ENCODE data around the gene COL27A1.

The COL27A1 gene

GRCh38 chr9:114308361-114308950 is 153.1 kb downstream of the COL27A1 start:
- no peak for ATAC-seq

GRCh38 chr9:114309096-114309495 is 153.8 kb downstream of the COL27A1 start:
- ATAC-seq: no peak
- TF ChIP-seq ZNF565 (CRISPR knock-in tag; conservative IDR thresholded peaks at IDR 0.05; ENCODE audit: low read depth) (no peak), ZC3H10 (CRISPR knock-in tag; IDR thresholded peaks at IDR 0.05) (no peak), TSHZ2 (CRISPR knock-in tag; IDR thresholded peaks at IDR 0.05) (no peak), RARB (CRISPR knock-in tag; IDR thresholded peaks at IDR 0.05) (no peak), TCF4 (CRISPR knock-in tag; IDR thresholded peaks at IDR 0.05; ENCODE audit: borderline replicate concordance) (no peak), ESRRG (CRISPR knock-in tag; IDR thresholded peaks at IDR 0.05) (no peak), CSRNP3 (CRISPR knock-in tag; IDR thresholded peaks at IDR 0.05) (no peak), ZNF8 (CRISPR knock-in tag; IDR thresholded peaks at IDR 0.05) (no peak), ARNTL (CRISPR knock-in tag; IDR thresholded peaks at IDR 0.05; ENCODE audit: borderline replicate concordance, low read depth) (no peak), SNAI2 (CRISPR knock-in tag; IDR thresholded peaks at IDR 0.05) (no peak)
- TF ChIP-seq, protein P1, sequence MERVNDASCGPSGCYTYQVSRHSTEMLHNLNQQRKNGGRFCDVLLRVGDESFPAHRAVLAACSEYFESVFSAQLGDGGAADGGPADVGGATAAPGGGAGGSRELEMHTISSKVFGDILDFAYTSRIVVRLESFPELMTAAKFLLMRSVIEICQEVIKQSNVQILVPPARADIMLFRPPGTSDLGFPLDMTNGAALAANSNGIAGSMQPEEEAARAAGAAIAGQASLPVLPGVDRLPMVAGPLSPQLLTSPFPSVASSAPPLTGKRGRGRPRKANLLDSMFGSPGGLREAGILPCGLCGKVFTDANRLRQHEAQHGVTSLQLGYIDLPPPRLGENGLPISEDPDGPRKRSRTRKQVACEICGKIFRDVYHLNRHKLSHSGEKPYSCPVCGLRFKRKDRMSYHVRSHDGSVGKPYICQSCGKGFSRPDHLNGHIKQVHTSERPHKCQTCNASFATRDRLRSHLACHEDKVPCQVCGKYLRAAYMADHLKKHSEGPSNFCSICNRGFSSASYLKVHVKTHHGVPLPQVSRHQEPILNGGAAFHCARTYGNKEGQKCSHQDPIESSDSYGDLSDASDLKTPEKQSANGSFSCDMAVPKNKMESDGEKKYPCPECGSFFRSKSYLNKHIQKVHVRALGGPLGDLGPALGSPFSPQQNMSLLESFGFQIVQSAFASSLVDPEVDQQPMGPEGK (CRISPR knock-in tag; IDR thresholded peaks at IDR 0.05; ENCODE audit: borderline replicate concordance): no peak
- TF ChIP-seq, protein P2, sequence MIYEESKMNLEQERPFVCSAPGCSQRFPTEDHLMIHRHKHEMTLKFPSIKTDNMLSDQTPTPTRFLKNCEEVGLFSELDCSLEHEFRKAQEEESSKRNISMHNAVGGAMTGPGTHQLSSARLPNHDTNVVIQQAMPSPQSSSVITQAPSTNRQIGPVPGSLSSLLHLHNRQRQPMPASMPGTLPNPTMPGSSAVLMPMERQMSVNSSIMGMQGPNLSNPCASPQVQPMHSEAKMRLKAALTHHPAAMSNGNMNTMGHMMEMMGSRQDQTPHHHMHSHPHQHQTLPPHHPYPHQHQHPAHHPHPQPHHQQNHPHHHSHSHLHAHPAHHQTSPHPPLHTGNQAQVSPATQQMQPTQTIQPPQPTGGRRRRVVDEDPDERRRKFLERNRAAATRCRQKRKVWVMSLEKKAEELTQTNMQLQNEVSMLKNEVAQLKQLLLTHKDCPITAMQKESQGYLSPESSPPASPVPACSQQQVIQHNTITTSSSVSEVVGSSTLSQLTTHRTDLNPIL (CRISPR knock-in tag; IDR thresholded peaks at IDR 0.05; ENCODE audit: low read depth): no peak

More at GRCh38 chr9:114308361-114308950, 153.1 kb downstream of the COL27A1 start:
- TF ChIP-seq ISL1 (CRISPR knock-in tag; IDR thresholded peaks at IDR 0.05): no peak

DNA sequence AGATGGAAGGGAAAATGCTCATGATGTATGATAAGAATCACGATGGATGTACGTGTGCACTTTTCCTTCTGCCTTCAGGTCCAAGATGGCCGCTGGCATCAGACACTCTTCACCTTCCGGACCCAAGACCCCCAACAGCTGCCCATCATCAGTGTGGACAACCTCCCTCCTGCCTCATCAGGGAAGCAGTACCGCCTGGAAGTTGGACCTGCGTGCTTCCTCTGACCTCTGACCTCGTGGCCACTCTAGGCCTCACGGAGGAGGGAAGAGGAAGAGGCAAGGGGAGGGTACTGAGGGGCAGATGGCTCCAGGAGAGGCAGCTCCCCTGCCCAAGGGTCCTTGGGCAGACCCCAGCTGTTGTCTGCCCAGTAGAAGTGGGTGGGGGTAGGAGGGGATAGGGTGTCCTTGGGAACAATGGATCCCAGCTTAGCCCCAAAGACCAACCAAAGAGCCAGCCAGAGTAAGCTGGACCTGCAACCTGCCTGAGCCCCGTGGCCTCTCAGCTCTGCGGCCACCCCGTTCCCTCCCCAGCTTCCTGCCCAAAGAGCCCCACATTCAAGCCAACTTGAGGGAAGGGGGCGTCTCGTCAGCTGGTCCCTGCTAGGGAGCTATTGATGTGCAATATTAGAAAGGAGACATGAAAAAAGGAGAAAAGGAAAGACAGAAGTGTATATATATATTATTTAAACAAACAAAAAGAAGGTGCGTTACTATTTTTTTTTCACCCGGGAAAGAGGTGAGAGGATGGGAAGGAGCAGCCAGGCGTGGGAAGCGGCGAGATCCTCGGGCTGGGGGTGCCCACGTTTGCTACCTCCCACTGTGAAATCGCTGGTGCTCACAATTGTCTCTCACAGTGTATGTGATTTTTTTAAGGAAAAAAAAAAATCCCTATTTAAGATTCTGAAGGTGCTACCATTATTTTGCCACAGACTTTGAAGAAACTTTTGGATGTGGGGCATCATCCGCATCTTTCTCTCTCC is 155.4 kb downstream of the COL27A1 start:
- ATAC-seq: no peak
- TF ChIP-seq ISL1 (CRISPR knock-in tag; IDR thresholded peaks at IDR 0.05) (no peak), ARNTL (CRISPR knock-in tag; IDR thresholded peaks at IDR 0.05; ENCODE audit: borderline replicate concordance, low read depth) (no peak), ZC3H10 (CRISPR knock-in tag; IDR thresholded peaks at IDR 0.05) (no peak), ZNF70 (CRISPR knock-in tag; IDR thresholded peaks at IDR 0.05) (no peak), TSHZ2 (CRISPR knock-in tag; IDR thresholded peaks at IDR 0.05) (no peak), TOX (CRISPR knock-in tag; IDR thresholded peaks at IDR 0.05; ENCODE audit: borderline replicate concordance) (no peak), POU6F1 (CRISPR knock-in tag; IDR thresholded peaks at IDR 0.05; ENCODE audit: borderline replicate concordance, low read depth) (no peak), GLIS3 (CRISPR knock-in tag; IDR thresholded peaks at IDR 0.05) (no peak), SNAI2 (CRISPR knock-in tag; IDR thresholded peaks at IDR 0.05) (no peak), CSRNP3 (CRISPR knock-in tag; IDR thresholded peaks at IDR 0.05) (no peak), ZNF8 (CRISPR knock-in tag; IDR thresholded peaks at IDR 0.05) (no peak), ZNF565 (CRISPR knock-in tag; conservative IDR thresholded peaks at IDR 0.05; ENCODE audit: low read depth) (no peak), ZFP30 (CRISPR knock-in tag; IDR thresholded peaks at IDR 0.05) (no peak), ESRRG (CRISPR knock-in tag; IDR thresholded peaks at IDR 0.05) (no peak), BACH2 (CRISPR knock-in tag; IDR thresholded peaks at IDR 0.05; ENCODE audit: borderline replicate concordance) (no peak)
- TF ChIP-seq, protein P2 (CRISPR knock-in tag; IDR thresholded peaks at IDR 0.05; ENCODE audit: low read depth): no peak
